ENCODE data around the gene PREX1. TPM values are rescaled to one million over a fixed set of nuclear protein-coding genes. Genes with fewer than 3 reads are reported as not detected.
"Not testable (repeated sequence)": the region's sequence is repeated elsewhere in the genome, so short reads cannot be mapped to it uniquely, and the experiment has no call there.

The PREX1 gene
- polyA plus RNA-seq, 1 donor (not counting 4 experiments of a cell fraction or from before 2014, with no cell fraction given): 0.22 TPM

GRCh38 chr20:48776306-48776705, 51.5 kb downstream of the PREX1 start:
- H3K4me3 ChIP-seq (ENCODE audit: control insufficient read depth in 2 of 3, extremely low read depth in 1 of 3, insufficient read depth in 2 of 3, low read depth in 1 of 3, low read length in 3 of 3): no peak overlapping the region
- no peaks in the 10 kb centered on the region for H4K20me1 ChIP-seq (ENCODE audit: control insufficient read depth, extremely low read depth, insufficient read depth, low read length)
- H3K9ac ChIP-seq (ENCODE audit: control insufficient read depth, extremely low read depth, insufficient read depth, low read length): no peak overlapping the region
- FAIRE-seq (no peak), DNase-seq (ENCODE audit: low read depth, low spot score) (no peak)
- no peaks in the 10 kb centered on the region for H3K9me3 ChIP-seq (ENCODE audit: control insufficient read depth, low read depth, low read length)
- TF ChIP-seq EZH2 (IDR thresholded peaks at IDR 0.05; ENCODE audit: low read length) (no peak), CTCF (optimal IDR thresholded peaks at IDR 0.05 in 1 of 3, IDR thresholded peaks at IDR 0.05 in 1 of 3, conservative IDR thresholded peaks at IDR 0.05 in 1 of 3; ENCODE audit: extremely low read depth in 1 of 3, insufficient read depth in 2 of 3, low read length in 3 of 3) (no peak)
- no peak overlapping the region for H3K27ac ChIP-seq (ENCODE audit: control insufficient read depth, insufficient read depth, low read length)
- no peaks in the 10 kb centered on the region for H3K4me1 ChIP-seq (ENCODE audit: control insufficient read depth, extremely low read depth, insufficient read depth, low read length)
- dilution Hi-C loops (cut with MboI; ENCODE audit: extremely low pct_ligation_motif_present, low sequenced_read_pairs): no loop called here
- no peak overlapping the region for H2AFZ ChIP-seq (ENCODE audit: control insufficient read depth, low read length)
- H3K36me3 ChIP-seq (ENCODE audit: control insufficient read depth in 2 of 2, extremely low read depth in 1 of 2, insufficient read depth in 2 of 2, low read length in 2 of 2): no peaks in the 10 kb centered on the region
- peaks cover 6% of the 10 kb centered on the region for H3K27me3 ChIP-seq (ENCODE audit: control insufficient read depth, extremely low read depth, insufficient read depth, low read length)
- no peak overlapping the region for H3K4me2 ChIP-seq (ENCODE audit: control insufficient read depth, extremely low read depth, insufficient read depth, low read depth, low read length)
- H3K79me2 ChIP-seq (ENCODE audit: control insufficient read depth, insufficient read depth, low read length): no peaks in the 10 kb centered on the region
- no peaks in the 10 kb centered on the region for H3K9me1 ChIP-seq (ENCODE audit: control insufficient read depth, extremely low read depth, insufficient read depth, low read length)

- H3K4me3 ChIP-seq (ENCODE audit: control insufficient read depth in 2 of 3, extremely low read depth in 1 of 3, insufficient read depth in 2 of 3, low read depth in 1 of 3, low read length in 3 of 3); dilution Hi-C loops (cut with MboI; ENCODE audit: extremely low pct_ligation_motif_present, low sequenced_read_pairs): not testable (repeated sequence)
Measured at GRCh38 chr20:48775545-48775944, 52.3 kb downstream of the PREX1 start.

GRCh38 chr20:48774696-48775095, 53.1 kb downstream of the PREX1 start:
- Histone ChIP-seq H3K27me3 (ENCODE audit: control insufficient read depth, extremely low read depth, insufficient read depth, low read length) (peaks cover 12% of the 10 kb centered on the region), H3K9ac (ENCODE audit: control insufficient read depth, extremely low read depth, insufficient read depth, low read length) (no peak overlapping the region), H2AFZ (ENCODE audit: control insufficient read depth, low read length) (no peak overlapping the region), H3K36me3 (ENCODE audit: control insufficient read depth in 2 of 2, extremely low read depth in 1 of 2, insufficient read depth in 2 of 2, low read length in 2 of 2) (no peaks in the 10 kb centered on the region), H3K9me1 (ENCODE audit: control insufficient read depth, extremely low read depth, insufficient read depth, low read length) (no peaks in the 10 kb centered on the region), H3K9me3 (ENCODE audit: control insufficient read depth, low read depth, low read length) (no peaks in the 10 kb centered on the region), H3K4me3 (ENCODE audit: control insufficient read depth in 2 of 3, extremely low read depth in 1 of 3, insufficient read depth in 2 of 3, low read depth in 1 of 3, low read length in 3 of 3) (no peak overlapping the region), H3K4me2 (ENCODE audit: control insufficient read depth, extremely low read depth, insufficient read depth, low read depth, low read length) (no peak overlapping the region), H3K27ac (ENCODE audit: control insufficient read depth, insufficient read depth, low read length) (no peak overlapping the region), H3K79me2 (ENCODE audit: control insufficient read depth, insufficient read depth, low read length) (no peaks in the 10 kb centered on the region), H4K20me1 (ENCODE audit: control insufficient read depth, extremely low read depth, insufficient read depth, low read length) (no peaks in the 10 kb centered on the region), H3K4me1 (ENCODE audit: control insufficient read depth, extremely low read depth, insufficient read depth, low read length) (no peaks in the 10 kb centered on the region)
- FAIRE-seq (no peak), DNase-seq (ENCODE audit: low read depth, low spot score) (no peak)
- dilution Hi-C loops (cut with MboI; ENCODE audit: extremely low pct_ligation_motif_present, low sequenced_read_pairs): no loop called here
- TF ChIP-seq EZH2 (IDR thresholded peaks at IDR 0.05; ENCODE audit: low read length) (no peak), CTCF (optimal IDR thresholded peaks at IDR 0.05 in 1 of 3, IDR thresholded peaks at IDR 0.05 in 1 of 3, conservative IDR thresholded peaks at IDR 0.05 in 1 of 3; ENCODE audit: extremely low read depth in 1 of 3, insufficient read depth in 2 of 3, low read length in 3 of 3) (no peak)

More at GRCh38 chr20:48775545-48775944, 52.3 kb downstream of the PREX1 start:
- H3K4me2 ChIP-seq (ENCODE audit: control insufficient read depth, extremely low read depth, insufficient read depth, low read depth, low read length); H3K36me3 ChIP-seq (ENCODE audit: control insufficient read depth in 2 of 2, extremely low read depth in 1 of 2, insufficient read depth in 2 of 2, low read length in 2 of 2); H3K79me2 ChIP-seq (ENCODE audit: control insufficient read depth, insufficient read depth, low read length); H3K27me3 ChIP-seq (ENCODE audit: control insufficient read depth, extremely low read depth, insufficient read depth, low read length); H2AFZ ChIP-seq (ENCODE audit: control insufficient read depth, low read length); DNase-seq (ENCODE audit: low read depth, low spot score); FAIRE-seq; H3K4me1 ChIP-seq (ENCODE audit: control insufficient read depth, extremely low read depth, insufficient read depth, low read length); H3K27ac ChIP-seq (ENCODE audit: control insufficient read depth, insufficient read depth, low read length); H3K9me1 ChIP-seq (ENCODE audit: control insufficient read depth, extremely low read depth, insufficient read depth, low read length); H4K20me1 ChIP-seq (ENCODE audit: control insufficient read depth, extremely low read depth, insufficient read depth, low read length); H3K9me3 ChIP-seq (ENCODE audit: control insufficient read depth, low read depth, low read length); H3K9ac ChIP-seq (ENCODE audit: control insufficient read depth, extremely low read depth, insufficient read depth, low read length): not testable (repeated sequence)
